NCI-H2227 treated with DMSO at 0.1 percent for 48 hours (cell line): ENCODE results near the gene HNRNPH1.
A peak's percentile ranks its signal among the peaks of the same experiment; 100 is the strongest.
"Not testable (repeated sequence)": the region's sequence is repeated elsewhere in the genome, so short reads cannot be mapped to it uniquely, and the experiment has no call there.

ENCODE experiments used
- DNase-seq: peaks from one replicate; lab custom pipeline; 2025; lab: John Stamatoyannopoulos, UW

HNRNPH1 gene

GRCh38 chr5:179623003-179623905 lies at the start of gene HNRNPH1:
HNRNPH1 (minus strand) TSS chr5:179623671; CDS start chr5:179623133, 538 bp downstream.
- peak; percentile 97 for DNase-seq

DNA sequence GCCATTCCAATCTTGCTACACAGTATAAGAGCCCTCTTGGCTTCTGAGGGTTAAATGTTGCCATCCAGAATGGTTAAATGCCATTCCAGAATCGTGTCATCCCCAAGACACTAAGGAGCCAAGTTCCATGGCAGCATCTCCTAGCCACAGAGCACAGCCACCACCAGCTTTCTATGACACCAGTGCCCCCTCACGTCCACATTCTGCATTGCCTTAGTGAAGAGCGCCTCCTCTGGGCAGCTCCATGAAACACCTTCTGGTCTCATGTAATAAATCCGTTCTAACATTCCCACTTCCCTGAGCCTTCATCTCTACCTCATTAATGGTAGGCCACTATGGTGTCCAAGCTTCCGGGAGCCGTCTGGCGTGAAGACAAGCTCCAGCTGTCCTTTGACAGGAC lies 44.9 kb upstream of the HNRNPH1 start:
- DNase-seq, result no peak

DNA sequence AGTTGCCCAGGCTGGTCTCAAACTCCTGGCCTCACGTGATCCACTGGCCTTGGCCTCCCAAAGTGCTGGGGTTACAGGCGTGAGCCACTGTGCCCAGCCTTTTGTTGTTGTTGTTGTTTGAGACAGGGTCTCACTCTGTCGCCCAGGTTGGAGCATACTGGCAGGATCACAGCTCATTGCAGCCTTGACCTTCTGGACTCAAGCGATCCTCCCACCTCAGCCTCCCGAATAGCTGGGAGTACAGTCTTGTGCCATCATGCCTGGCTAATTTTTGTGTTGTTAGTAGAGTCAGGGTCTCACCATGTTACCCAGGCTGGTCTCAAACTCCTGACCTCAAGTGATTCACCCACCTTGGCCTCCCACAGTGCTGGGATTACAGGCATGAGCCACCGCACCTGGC lies 38.2 kb upstream of the HNRNPH1 start:
- DNase-seq, result not testable (repeated sequence)

GRCh38 chr5:179658179-179658856 lies 34.8 kb upstream of the HNRNPH1 start:
- DNase-seq, result not testable (repeated sequence)

DNA sequence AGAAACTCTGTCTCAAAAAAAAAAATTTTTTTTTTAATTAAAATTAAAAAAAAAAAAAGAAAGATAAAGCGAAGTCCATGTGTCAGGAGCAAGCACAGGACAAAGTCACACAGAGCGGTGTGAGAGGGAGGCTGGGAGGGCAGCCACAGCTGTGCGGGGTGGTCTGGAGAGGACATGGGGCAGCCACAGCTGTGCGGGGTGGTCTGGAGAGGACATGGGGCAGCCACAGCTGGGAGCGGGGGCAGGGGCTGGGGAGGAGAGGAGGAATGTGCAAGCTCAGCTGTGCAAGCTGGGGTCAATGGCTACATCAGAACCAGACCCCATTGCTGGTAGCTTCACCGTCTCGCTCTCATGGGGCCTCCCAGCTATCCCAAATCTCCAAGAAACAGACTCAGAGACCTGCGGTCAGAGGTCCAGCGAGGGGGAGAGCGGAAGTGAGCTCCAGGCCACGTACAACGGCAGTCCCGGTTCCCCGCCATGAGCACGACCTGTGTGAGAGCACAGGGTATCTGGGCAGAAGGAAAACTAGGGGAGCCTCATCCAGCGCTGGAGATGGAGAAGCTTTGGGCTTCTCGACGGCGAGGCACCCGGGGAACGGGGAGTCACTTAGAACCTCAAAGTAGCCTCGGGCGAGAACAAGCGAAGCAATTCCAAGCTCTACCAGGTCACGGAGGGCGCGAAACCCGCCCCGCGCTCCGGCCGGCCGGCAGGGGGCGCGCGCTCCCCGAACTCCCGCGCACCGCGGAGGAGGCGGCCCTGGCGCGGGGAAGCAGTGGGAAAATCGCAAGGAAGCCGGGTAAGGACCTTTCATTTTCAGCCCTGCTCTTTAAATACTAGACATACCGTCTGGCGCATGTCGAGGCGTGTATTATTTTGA lies 34.1 kb upstream of the HNRNPH1 start:
- DNase-seq, result not testable (repeated sequence)

GRCh38 chr5:179653135-179653534 lies 29.7 kb upstream of the HNRNPH1 start:
- DNase-seq, result not testable (repeated sequence)

- DNase-seq, result not testable (repeated sequence)
Measured at GRCh38 chr5:179650245-179650644, 26.8 kb upstream of the HNRNPH1 start.

GRCh38 chr5:179649166-179649703 lies 25.8 kb upstream of the HNRNPH1 start:
- DNase-seq, result not testable (repeated sequence)

GRCh38 chr5:179648410-179648809 lies 24.9 kb upstream of the HNRNPH1 start:
- DNase-seq, result no peak

DNA sequence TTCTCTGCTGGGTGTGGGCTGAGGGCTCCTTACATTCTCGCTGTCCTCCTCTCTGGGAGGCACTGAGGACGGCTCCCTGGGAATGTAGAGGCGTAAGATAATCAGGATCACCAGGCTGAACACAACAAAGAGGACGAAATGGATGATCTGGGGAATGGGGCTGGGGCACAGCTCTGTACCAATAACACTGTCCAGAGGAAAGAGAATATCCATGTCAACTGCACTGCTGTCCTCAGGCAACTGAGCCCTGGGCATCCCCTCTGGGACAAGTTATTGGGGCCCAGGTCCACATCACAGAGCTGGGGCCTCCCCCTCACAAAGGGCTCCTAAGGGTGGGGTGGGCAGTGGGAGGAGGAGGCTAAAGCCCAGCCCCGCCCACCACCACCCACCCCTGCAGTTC lies 21.3 kb upstream of the HNRNPH1 start:
- DNase-seq, result not testable (repeated sequence)

- DNase-seq, result not testable (repeated sequence)
Measured at GRCh38 chr5:179643141-179643920, 19.9 kb upstream of the HNRNPH1 start.

GRCh38 chr5:179642626-179643025 lies 19.2 kb upstream of the HNRNPH1 start:
- DNase-seq, result not testable (repeated sequence)

GRCh38 chr5:179641745-179642144 lies 18.3 kb upstream of the HNRNPH1 start:
- not testable (repeated sequence) for DNase-seq

DNA sequence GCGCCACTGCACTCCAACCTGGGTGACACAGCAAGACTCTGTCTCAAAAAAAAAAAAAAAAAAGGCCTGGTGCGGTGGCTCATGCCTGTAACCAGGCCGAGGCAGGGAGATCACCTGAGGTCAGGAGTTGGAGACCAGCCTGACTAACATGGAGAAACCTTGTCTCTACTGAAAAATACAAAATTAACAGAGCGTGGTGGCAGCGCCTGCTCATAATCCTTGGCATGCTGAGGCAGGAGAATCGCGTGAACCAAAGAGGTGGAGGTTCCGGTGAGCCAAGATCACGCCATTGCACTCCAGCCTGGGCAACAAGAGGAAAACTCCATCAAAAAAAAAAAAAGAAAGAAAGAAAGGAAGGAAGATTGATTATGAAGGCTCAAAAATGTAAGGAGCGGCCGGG lies 15.8 kb upstream of the HNRNPH1 start:
- DNase-seq, result not testable (repeated sequence)

- DNase-seq, result not testable (repeated sequence)
Measured at GRCh38 chr5:179634370-179635172, 11.1 kb upstream of the HNRNPH1 start.

DNA sequence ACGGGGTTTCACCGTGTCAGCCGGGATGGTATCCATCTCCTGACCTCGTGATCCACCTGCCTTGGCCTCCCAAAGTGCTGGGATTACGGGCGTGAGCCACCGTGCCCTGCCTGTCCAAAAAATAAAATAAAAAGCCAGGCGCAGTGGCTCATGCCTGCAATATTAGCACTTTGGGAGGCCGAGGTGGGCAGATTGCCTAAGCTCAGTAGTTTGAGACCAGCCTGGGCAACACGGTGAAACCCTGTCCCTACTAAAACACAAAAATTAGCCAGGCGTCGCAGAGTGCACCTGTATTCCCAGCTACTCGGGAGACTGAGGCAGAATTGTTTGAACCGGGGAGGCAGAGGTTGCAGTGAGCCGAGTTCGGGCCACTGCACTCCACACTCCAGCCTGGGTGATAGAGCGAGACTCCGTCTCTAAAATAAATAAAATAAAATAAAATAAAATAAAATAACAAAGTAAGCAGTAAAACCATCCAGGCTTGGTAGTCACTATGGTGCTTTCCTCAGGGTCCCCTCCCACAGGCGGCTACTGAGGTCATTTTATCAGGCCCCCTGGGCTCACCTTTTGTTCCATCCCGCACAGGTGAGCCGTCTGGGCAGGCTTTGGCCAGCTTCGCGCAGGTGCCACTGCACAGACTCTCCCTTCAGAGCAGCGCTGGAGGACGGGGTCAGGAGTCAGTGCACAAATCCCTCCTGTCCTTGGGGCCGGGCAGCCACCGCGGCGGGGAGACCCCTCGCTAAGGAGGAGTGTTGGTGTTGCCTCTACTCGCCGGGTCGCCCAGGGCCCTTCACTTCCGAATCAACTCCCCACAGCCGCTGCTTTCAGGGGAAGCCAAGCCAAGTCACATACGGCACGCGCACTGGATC lies 10.3 kb upstream of the HNRNPH1 start:
- DNase-seq, result not testable (repeated sequence)

DNA sequence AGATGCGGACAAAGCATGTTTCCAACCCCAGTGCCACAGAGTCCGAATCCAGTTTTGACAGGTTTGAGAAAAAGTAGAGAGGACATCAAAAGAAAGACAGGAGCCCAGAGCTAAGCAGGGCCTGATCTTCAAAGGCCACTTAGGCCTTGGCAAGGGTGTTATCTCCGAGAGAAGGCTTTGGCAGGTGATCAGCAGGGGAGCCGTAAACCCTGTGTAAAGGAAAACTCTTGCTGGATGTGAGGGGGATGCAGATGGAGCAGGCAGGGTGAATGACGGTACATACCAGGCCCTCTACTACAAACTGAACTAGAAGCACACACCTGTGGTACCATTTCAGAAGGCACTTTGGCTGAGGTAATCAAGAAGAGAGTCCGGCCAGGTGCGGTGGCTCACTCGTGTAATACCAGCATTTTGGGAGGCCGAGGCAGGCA lies 1.4 kb upstream of the HNRNPH1 start:
- DNase-seq, result no peak

DNA sequence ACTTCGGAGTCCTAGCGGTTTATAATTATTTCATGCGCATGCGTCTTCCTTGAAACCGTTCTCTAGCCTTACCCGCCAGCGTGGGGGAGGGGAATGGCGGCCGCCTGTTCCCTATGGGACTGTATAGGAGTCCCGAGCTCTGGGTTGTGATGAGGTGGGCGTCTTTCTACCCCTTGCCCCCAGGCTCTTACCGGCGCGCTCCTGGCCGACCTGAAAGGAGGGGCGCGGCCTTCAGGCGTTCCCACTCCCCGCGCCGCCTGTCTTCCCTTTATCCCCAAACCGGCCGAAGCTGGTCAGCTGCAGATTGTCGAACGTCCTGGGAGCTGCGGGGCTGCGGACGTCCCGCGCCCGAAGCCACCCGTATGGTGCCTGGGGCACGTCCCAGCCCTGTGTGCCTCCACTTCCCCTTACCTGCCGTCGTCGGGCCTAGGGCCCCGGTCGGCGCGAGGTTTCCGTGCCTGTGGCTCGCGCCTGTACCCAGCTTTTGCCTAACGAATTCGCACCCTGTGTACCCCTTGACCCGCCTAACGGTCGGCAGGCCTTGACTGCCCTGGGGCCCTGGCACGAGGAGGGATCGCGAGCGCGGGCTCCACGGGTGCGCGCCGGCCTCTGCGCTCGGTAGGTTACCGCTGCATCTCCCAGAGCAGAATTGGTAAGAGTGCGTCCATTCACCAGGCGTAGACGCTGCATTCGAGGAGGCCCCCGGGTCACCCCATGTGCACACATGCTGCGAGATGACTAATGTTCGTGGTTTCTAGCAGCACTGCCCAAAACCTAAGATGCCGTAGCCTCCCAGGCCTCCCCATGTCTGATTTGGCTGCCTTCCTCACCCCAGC lies 653 bp upstream of the HNRNPH1 start:
- no peak for DNase-seq
